HG02610 (cell line): ENCODE data around the gene UGCG.
"Not testable (repeated sequence)": the region's sequence is repeated elsewhere in the genome, so short reads cannot be mapped to it uniquely, and the experiment has no call there.

Experiments used
- ATAC-seq: cut with Tn5 transposase; IDR thresholded peaks from one replicate; pipeline ENCODE4 v1.9.1; 2021; ENCODE audit warnings: mild to moderate bottlenecking, moderate library complexity; ENCODE audit not compliant: unreplicated experiment

UGCG gene

DNA sequence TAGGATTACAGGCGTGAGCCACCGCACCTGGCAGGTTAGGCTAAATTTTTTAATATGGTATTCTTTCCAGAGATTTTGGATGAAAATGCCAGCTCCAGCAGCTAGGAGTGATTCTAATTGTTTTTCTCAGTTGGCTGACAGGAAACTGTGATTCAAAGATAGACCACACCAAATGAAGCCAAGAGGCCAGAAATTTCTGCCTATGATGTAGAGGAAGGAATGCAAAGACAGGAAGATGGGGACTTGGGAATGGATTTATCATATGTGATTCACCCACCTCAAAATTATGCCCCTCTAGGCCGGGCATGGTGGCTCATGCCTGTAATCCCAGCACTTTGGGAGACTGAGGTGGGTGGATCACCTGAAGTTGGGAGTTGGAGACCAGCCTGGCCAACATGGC, 53.3 kb downstream of the UGCG start:
- ATAC-seq = no peak

DNA sequence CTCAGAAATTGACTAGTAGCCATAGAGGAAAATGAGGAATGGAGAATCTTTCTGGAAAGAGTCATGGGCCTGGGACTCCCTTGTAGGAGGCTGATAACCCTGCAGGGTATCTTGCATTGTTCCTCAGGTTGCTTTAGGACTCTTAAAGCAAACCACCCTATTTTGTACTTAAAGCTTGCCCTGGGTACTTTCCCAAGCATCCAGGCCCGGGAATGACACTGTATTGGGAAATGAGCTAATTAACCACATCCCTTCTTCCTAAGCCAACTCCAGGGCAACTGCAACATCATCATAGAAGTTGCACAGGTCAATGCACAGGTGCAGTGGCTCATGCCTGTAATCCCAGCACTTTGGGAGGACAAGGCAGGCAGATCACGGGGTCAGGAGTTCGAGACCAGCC, 55.9 kb downstream of the UGCG start:
- ATAC-seq = no peak

DNA sequence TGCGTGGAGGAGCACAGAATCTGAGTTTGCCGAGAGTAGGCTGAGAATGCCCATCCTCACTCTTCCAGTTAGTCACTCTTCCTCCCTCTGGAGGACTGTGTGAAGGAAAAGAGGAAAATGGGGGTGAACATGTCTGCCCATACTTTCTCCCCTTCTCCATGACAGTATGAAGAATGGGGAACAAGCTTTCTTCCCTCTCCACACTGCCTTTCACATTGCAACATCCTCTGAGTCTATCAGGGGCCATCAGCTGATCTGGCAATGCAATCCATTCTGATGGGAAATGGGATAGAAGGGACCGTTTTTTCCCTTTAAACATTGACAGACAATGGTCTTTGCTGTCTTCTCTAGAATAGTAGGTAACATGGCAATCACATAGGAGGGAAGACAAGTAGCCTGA, 56.8 kb downstream of the UGCG start:
- ATAC-seq = no peak

DNA sequence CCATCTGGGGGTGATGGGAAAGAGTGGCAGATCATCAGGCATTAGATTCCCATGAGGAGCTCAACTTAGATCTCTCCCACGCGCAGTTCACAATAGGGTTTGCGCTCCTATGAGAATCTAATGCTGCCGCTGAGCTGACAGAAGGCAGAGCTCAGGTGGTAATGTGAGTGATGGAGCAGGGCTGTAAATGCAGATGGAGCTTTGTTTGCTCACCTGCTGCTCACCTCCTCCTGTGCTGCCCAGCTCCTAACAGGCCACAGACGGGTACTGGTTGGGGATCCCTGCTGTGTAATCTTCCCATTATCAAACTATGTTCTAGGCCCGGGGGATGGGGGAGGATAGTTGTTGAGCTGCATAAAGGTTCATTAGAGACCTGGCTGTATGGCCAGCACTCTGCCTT, 58.4 kb downstream of the UGCG start:
- no peak for ATAC-seq

DNA sequence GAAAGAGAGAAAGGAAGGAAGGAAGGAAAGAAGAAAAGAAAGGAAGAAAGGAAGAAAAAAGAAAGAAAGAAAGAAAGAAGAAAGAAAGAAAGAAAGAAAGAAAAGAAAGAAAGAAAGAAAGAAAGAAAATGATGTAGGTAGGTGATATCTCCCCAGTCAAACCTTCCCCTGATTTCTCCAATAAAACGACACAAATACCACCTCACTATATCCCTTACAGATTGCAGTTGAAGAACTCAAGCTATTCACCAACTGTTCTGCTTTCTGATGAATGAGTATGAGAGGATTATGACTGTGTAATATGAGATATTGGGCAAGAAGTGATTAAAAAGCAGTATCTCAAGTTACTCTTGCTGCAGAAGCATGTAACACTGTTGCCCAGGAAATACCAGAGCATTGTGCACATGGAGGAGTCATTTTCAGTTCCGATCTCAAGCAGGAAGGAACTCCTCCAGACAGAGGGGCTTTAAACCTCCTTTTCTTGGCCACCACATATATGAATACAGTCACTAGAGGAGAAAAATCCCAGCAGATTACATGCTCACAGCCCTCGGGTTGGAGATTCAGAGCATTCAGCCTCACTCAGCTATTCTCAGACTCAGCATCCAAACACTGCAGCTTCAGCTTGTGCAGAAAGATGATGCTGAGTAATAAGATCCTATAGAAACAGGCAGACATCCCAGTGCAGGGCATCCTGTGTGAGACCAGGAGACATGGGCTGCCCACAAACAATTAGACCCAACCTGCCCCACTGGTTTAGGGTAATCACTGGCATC, 61.4 kb downstream of the UGCG start:
- ATAC-seq = no peak

DNA sequence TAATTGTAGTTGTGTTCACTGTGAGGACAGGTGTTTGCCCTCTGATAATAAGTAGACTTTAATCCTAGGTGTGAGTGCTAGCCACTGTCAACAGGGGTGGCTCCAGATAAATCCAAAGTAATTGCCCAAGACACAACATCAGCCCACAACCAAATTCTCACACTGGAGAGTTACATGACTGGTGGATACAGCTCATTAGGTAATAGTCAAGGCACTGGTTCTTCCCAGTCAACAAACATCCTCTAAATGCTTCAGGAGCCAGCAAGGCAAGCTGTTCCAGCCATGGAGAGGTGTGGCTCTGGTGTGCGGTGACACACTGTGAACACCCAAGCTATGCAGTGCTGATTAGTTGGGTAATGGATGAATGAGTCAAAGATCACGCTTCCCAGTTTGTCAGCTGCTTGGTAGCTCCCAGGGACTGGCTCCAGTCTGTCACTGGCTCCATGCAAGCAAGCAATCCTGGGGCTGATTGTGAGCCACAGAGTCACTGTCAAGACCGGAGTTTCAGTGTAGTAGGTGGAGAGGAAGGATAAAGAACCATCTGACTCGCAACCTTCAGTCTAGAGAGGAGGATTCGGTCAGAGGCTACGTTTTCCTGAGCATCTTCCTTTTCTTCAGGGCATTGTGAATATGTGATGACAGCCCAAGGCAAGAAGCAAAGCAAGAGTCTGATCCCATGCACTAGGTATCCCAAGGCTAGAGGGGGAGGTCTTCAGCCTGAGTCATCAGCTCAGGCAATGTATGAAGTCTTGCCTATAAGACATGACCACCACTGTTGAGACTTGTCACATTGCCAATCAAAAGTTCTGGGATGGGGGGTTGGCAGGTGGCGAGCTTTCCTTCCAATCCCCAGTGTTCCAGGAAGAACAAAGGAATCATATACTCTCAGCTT, 63.1 kb downstream of the UGCG start:
- ATAC-seq = no peak

DNA sequence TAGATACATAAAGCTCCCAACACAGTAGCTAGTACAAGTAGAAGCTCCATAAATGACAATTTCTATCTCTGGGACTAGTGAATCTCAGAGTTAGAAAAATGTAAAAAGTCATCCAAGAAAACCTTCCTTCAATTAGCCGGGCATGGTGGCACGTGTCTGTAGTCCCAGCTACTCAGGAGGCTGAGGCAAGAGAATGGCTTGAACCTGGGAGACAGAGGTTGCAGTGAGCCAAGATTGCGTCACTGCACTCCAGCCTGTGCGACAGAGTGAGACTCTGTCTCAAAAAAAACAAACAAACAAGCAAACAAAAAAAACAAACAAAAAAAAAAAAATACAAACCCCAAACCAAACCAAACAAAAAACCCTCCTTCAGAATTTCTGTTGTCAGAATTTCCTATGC, 63.9 kb downstream of the UGCG start:
- ATAC-seq = not testable (repeated sequence)

DNA sequence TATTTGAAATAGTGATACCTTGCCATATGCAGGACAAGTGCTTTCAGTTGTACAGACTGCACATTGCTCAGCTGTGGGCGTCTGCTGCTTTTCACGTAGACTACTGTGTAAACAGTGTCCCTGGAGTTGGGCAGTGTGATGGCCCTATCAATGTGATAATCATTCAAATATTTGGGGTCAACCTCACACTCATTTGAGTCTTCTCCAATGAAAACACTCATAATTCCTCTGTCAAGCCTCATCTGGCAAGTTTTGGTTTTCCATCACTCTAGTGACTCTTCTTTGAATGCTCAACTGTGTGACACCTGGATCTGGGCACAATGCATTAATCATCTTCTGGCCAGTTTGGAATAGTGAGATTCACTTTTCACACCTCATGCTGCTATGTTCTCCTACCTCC, 64.4 kb downstream of the UGCG start:
- no peak for ATAC-seq

DNA sequence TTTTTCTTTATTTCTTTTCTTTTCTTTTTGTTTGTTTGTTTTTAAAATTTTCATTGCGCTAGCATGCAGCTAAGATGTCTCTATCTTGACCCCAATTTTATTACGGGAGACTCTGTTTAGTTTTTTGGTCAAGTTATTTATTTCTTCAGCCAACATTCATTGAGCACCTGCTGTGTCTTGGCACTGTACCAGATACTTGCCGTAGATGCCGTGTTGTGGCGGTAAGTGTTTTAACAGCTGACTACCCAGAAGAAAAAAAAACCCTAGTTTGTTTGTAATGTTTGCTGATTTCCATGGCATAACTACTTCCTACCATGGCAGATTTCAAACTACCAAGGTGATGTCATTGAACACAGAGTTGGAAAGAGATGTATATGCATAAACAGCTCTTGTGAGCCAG, 65.0 kb downstream of the UGCG start:
- ATAC-seq = no peak

DNA sequence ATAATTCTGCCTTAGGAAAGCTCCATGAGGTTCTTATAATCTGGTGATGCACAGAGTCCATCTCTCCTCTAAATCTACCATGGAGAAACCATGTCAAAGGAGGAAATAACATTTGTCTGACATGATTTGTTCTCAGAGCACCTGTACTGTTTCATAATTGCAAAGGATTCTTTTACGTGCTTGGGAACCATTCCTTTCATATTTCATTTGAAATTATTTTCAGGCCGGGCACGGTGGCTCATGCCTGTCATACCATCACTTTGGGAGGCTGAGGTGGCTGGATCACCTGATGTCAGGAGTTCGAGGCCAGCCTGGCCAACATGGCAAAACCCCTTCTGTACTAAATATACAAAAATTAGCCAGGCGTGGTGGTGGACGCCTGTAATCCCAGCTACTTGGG, 65.4 kb downstream of the UGCG start:
- no peak for ATAC-seq

DNA sequence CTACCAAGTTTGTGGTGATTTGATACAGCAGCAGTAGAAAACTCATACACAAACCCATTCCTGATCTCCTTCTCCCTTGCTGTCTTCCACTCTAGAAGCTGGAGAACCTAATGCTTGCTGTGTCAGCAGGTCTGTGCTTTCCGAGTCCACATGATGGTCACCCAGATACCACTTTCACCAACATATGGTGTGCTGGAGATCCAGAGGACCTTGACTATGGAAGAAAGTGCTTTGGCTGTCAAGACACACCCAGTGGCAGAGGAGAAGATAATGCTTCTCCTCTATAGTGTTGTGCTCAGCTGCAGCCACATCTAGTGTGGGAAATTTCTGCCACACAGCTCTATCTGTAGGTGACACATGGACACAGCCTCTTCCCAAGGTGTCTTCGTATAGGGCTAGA, 67.4 kb downstream of the UGCG start:
- ATAC-seq = no peak

DNA sequence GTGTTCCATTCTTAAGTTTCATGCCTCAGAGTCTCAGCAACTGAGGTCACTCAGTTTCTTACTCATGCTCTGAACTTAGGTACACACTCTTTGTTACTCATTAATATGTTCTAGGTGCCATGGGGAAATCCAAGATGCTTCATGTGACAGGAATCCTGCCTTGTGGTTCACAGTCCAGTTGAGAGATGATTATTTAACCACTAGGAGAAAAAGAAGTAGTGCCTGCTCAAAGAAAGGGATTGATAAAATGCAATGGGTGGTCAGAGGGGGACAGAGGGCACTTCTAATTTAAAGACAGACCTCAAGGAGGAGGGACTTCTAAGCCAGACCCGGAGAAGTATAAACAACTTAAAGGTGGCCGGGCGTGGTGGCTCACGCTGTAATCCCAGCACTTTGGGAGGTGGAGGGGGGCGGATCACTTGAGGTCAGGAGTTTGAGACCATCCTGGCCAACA, 69.0 kb downstream of the UGCG start:
- ATAC-seq = peak; percentile 74

DNA sequence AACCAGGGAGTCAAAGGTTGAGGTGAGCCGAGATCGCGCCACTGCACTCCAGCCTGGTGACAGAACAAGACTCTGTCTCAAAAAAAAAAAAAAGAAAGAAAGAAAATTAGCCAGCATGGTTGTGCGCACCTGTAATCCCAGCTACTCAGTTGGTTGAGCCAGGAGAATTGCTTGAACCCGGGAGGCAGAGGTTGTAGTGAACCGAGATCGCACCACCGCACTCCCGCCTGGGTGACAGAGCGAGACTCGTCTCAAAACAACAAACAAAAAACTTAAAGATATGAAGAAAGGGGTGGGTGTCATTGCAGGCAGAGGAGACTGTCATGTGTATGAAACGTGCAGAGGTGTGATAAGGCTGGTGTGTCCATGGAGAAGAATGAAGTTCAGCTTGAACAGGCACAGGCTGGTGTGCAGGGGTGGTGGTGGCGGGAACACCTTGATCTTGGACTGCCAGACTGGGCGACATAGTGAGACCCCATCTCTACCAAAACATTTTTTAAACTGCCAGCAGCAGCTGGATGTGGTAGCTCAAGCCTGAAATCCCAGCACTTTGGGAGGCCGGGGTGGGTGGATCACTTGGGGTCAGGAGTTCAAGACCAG, 69.6 kb downstream of the UGCG start:
- ATAC-seq = no peak

DNA sequence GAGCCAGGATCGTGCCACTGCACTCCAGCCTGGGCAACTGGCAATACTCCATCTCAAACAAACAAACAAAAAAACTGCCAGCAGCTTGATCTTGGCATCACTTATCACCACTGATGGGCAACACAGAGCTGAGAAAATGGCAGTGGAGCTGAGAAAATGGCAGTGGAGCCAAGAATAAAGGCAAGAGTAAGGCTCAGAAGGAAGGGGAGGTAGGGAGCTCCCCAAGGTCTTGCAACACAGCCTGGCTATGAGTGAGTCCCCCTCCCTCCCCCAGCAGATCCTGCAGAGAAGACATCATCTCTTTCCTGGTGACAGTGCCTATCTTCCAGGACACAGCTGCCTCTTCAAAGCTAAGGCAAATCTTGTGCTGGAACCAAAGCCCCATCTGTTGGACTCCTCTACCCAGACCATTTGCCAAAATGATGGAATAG, 70.3 kb downstream of the UGCG start:
- no peak for ATAC-seq

DNA sequence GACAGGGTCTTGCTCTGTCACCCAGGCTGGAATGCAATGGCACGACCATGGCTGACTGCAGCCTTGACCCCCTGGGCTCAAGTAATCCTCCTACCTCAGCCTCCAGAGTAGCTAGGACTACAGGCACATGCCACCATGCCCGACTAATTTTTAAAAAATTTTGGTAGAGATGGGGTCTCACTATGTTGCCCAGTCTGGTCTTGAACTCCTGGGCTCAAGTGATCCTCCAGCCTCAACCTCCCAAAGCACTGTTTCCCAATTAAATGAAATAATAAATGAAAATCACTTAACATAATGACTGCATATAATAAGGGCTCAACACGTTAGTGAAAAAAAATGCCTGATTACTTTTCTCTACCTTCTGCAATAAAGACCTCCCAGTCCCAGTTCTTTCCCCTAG, 71.0 kb downstream of the UGCG start:
- no peak for ATAC-seq

DNA sequence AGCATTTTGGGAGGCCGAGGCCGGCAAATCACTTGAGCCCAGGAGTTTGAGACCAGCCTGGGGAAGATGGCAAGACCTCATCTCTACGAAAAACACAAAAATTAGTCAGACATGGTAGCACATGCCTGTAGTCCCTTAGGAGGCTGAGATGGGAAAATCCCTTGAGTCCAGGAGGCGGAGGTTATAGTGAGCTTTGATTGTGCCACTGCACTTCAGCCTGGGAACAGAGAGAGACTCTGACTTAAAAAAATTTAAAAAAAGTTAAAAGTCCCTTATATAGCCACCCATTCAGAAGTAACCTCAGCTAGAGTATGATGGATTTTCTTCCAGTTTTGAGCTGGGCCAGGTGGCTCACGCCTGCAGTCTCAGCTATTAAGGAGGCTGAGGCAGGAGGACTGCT, 72.4 kb downstream of the UGCG start:
- peak; percentile 61 for ATAC-seq

DNA sequence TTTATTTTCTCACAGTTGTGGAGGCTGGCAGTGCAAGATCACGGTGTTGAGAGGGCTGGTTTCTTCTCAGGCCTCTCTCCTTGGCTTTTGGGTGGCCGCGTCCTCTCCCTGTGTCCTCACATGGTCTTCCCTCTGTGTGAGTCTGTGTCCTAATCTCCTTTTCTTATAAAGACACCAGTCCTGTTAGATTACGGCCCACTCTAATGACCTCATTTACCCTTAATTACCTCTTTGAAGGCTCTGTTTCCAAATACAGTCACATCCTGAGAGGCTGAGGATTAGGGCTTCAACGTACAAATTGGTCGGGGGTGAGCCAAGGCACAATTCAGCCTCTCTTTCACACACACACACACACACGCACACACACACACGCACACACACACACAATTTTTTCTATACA, 73.0 kb downstream of the UGCG start:
- no peak for ATAC-seq

DNA sequence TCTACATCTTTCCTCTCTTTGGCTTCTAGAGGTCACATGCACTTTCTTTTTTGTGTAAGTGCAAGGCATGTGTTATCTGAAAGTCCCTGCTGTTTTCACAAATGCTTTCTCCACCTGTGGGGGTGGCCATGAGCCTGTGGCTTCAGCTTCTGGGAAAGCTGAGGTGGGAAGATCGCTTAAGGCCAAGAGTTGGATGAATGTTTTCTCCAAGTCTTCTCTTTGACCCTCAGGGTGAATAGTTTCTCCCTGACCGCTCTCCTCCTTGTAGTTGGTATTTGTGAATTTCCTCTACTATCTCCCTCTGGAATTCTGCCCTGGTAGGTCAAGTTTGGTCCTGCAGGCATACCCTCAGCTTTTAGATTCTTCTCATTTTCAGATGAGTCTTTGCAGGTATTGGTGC, 74.2 kb downstream of the UGCG start:
- no peak for ATAC-seq

DNA sequence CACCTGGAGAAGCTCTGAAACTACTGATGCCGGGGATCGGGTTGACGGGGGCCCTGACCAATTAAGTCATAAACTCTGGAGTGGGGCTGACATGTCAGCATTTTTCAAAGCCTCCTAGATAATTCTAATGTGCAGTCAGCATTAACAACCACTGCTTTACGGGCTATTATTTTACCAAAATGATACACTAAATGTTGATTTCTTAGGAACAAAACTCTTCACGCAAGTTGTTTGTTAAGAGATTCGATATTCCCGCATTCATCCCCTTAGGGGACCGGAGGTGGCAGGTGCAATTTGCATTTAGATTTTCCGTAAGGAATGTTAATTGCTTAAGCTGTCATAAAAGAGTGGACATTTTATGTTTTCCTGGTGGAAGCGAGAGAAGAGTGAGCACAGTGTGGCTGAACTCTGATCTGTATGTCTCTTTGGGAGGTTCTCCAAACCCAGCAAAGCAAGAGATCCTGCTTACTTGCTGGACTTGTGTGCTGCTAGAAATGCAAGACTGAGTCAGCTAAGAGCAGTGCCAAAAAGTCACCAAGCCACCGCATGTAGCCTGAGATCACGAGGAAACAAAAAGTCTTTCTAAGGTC, 77.6 kb downstream of the UGCG start:
- no peak for ATAC-seq

DNA sequence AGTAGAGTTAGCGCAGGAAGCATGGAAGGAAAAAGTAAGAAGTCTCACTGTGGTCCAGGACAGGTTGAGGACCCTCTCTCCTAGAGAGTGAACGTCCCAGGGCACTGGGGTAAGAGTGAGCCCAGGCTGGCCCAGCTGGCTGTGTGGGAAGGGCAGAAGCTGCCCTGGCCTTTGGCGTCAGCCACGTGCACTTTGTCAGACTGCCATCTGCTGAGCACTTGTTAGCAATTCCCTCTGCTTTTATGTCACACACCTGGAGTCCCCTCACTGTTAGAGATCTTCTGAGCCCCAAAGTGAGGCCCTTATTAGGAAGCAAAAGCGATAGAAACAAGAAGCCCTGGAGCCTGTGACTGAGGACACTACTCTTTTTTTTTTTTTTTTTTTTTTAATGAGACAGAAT, 79.1 kb downstream of the UGCG start:
- no peak for ATAC-seq

DNA sequence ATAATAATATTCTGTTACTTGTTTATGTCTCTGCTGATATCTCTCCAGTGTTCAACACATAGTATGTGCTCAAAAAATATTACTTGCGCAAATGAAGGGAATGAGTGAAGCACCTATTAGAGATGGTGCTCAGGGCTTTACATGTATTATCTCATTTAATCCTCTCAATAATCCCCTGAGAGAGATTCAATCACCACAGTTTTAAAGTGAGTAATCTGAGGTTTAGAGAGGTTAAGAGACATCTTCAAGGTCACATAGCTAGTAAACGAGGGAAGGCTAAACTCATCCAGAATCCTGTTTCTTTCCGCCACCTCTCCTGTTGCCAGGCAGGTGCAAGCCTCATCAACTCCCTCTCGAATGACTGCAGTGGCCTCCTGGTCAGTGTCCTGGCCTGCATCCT, 82.0 kb downstream of the UGCG start:
- ATAC-seq = no peak
